Keratinocyte (primary cell): ENCODE data around the gene GRIK2. TPM values are rescaled to one million over a fixed set of nuclear protein-coding genes. Genes with fewer than 3 reads are reported as not detected.

Source experiments
- DNase-seq: peaks from one replicate; pipeline ENCODE4 v3.0.0-alpha.2; 2011; ENCODE audit warnings: low read depth, missing footprints, low spot score
- FAIRE-seq: peaks from 2 replicates; lab custom pipeline; 2011; peaks lifted over from hg19 to GRCh38; lab: Jason Lieb, UNC
- H2AFZ ChIP-seq: 2 replicates; pipeline ENCODE4 v1.6.0; 2012; ENCODE audit warnings: low read length, control low read depth, inconsistent platforms; ENCODE audit not compliant: control insufficient read depth
- H3K27ac ChIP-seq: 2 replicates; pipeline ENCODE4 v1.5.1; 2011; ENCODE audit warnings: low read length; ENCODE audit not compliant: control insufficient read depth, insufficient read depth
- H3K27me3 ChIP-seq: 3 replicates; pipeline ENCODE4 v1.6.0; 2011; ENCODE audit warnings: low read length; ENCODE audit not compliant: control insufficient read depth, insufficient read depth; ENCODE audit errors: extremely low read depth
- H3K36me3 ChIP-seq, 2 experiments: 2 replicates in 1 of 2; 3 replicates in 1 of 2; pipeline ENCODE4 v1.5.1; 2011; ENCODE audit warnings: low read length in 2 of 2, mild to moderate bottlenecking in 1 of 2; ENCODE audit not compliant: control insufficient read depth in 2 of 2, insufficient read depth in 2 of 2; ENCODE audit errors: extremely low read depth in 1 of 2
- H3K4me1 ChIP-seq: 3 replicates; pipeline ENCODE4 v1.5.1; 2011; ENCODE audit warnings: low read length; ENCODE audit not compliant: control insufficient read depth, insufficient read depth; ENCODE audit errors: extremely low read depth
- H3K4me2 ChIP-seq: 3 replicates; pipeline ENCODE4 v1.6.0; 2011; ENCODE audit warnings: low read depth, low read length; ENCODE audit not compliant: control insufficient read depth, insufficient read depth; ENCODE audit errors: extremely low read depth
- H3K4me3 ChIP-seq, 3 experiments: fragments of 200-600 bp in 1 of 3; sonication (generic) in 1 of 3; 2 replicates in 2 of 3; 3 replicates in 1 of 3; pipeline ENCODE4 v1.5.1; 2011 to 2016; ENCODE audit warnings: low read length in 3 of 3, mild to moderate bottlenecking in 3 of 3, control low read depth in 2 of 3, inconsistent platforms in 1 of 3, low read depth in 1 of 3, mixed read lengths in 1 of 3, mixed run types in 1 of 3, moderate library complexity in 1 of 3; ENCODE audit not compliant: control insufficient read depth in 2 of 3, insufficient read depth in 2 of 3; ENCODE audit errors: extremely low read depth in 1 of 3
- H3K79me2 ChIP-seq: 2 replicates; pipeline ENCODE4 v1.6.0; 2012; ENCODE audit warnings: low read length; ENCODE audit not compliant: control insufficient read depth, insufficient read depth
- H3K9ac ChIP-seq: 3 replicates; pipeline ENCODE4 v1.6.0; 2011; ENCODE audit warnings: low read length; ENCODE audit not compliant: control insufficient read depth, insufficient read depth; ENCODE audit errors: extremely low read depth
- H3K9me1 ChIP-seq: 3 replicates; pipeline ENCODE4 v1.6.0; 2011; ENCODE audit warnings: low read length; ENCODE audit not compliant: control insufficient read depth, insufficient read depth; ENCODE audit errors: extremely low read depth
- H3K9me3 ChIP-seq: 2 replicates; pipeline ENCODE4 v1.5.1; 2012; ENCODE audit warnings: low read depth, low read length; ENCODE audit not compliant: control insufficient read depth
- H4K20me1 ChIP-seq: 3 replicates; pipeline ENCODE4 v1.6.0; 2011; ENCODE audit warnings: low read length; ENCODE audit not compliant: control insufficient read depth, insufficient read depth; ENCODE audit errors: extremely low read depth
- CTCF ChIP-seq, 3 experiments: IDR thresholded peaks in 1 of 3; conservative IDR thresholded peaks in 1 of 3; optimal IDR thresholded peaks in 1 of 3; 2 replicates in 2 of 3; 3 replicates in 1 of 3; pipeline versions ENCODE3 to v1.5.1; 2011; ENCODE audit warnings: low read length in 3 of 3, mild to moderate bottlenecking in 3 of 3, moderate library complexity in 2 of 3, control low read depth in 1 of 3, inconsistent platforms in 1 of 3; ENCODE audit not compliant: insufficient read depth in 2 of 3; ENCODE audit errors: extremely low read depth in 1 of 3
- EZH2 ChIP-seq: IDR thresholded peaks from one replicate; pipeline ENCODE4 v1.6.1; 2012; ENCODE audit warnings: inconsistent platforms, mild to moderate bottlenecking, low read length, moderate library complexity
- dilution Hi-C: fragments of 300-500 bp; cut with MboI; formaldehyde crosslinking; loops from one replicate; pipeline ENCODE4 v1.7.0; 2020; ENCODE audit warnings: low sequenced_read_pairs; ENCODE audit not compliant: extremely low pct_ligation_motif_present
- polyA plus RNA-seq, 5 experiments: library from polyadenylated mRNA; depleted of rRNA in 3 of 5; stranded (reverse) in 3 of 5; stranded (forward) in 1 of 5; unstranded in 1 of 5; fragments of >200 nt; gene quantifications; 1 replicate in 1 of 5; 2 replicates in 3 of 5; 3 replicates in 1 of 5; pipeline versions ENCODE4 v1.2.1 to v1.2.3, GENCODE V29; 2011 to 2012; ENCODE audit warnings: missing spikeins in 2 of 5, low read depth in 1 of 5, low replicate concordance in 1 of 5

GRIK2 gene
- polyA plus RNA-seq, 1 donor (not counting 4 experiments of a cell fraction or from before 2014, with no cell fraction given): 0.01 TPM

DNA sequence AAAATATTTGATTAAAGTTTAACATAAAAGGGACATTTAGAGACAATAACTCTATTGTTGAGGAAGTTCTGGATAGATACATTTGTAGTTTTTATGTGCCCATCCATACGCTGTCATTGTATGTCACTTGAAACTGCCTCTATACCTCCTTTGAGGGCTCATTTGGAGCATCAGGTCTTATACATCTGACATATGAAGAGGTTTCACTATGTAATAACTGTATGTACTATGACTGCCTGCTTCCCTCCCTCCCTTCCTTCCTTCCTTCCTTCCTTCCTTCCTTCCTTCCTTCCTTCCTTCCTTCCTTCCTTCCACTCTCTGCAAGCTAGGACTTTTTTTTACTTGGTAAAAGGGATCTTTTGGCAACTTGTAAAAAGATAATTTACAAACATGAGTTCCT is 657.5 kb downstream of the GRIK2 start:
- no peak overlapping the region for H3K4me3 ChIP-seq
- FAIRE-seq (no peak), DNase-seq (no peak)
- no peaks in the 10 kb centered on the region for H3K4me1 ChIP-seq
- H3K27ac ChIP-seq: no peak overlapping the region
- no peaks in the 10 kb centered on the region for H3K9me1 ChIP-seq
- H3K4me2 ChIP-seq: no peak overlapping the region
- H3K9ac ChIP-seq: no peak overlapping the region
- no peaks in the 10 kb centered on the region for H3K79me2 ChIP-seq
- no peaks in the 10 kb centered on the region for H3K36me3 ChIP-seq
- dilution Hi-C loops: no loop called here
- no peaks in the 10 kb centered on the region for H4K20me1 ChIP-seq
- H3K9me3 ChIP-seq: no peaks in the 10 kb centered on the region
- TF ChIP-seq CTCF (optimal IDR thresholded peaks at IDR 0.05 in 1 of 3, IDR thresholded peaks at IDR 0.05 in 1 of 3, conservative IDR thresholded peaks at IDR 0.05 in 1 of 3; ENCODE audit: extremely low read depth in 1 of 3, insufficient read depth in 2 of 3, low read length in 3 of 3): no peak
- TF ChIP-seq EZH2: no peak
- no peaks in the 10 kb centered on the region for H3K27me3 ChIP-seq
- H2AFZ ChIP-seq: no peak overlapping the region

GRCh38 chr6:102051720-102052119 is 658.2 kb downstream of the GRIK2 start:
- FAIRE-seq (no peak), DNase-seq (no peak)
- TF ChIP-seq EZH2 (no peak), CTCF (optimal IDR thresholded peaks at IDR 0.05 in 1 of 3, IDR thresholded peaks at IDR 0.05 in 1 of 3, conservative IDR thresholded peaks at IDR 0.05 in 1 of 3; ENCODE audit: extremely low read depth in 1 of 3, insufficient read depth in 2 of 3, low read length in 3 of 3) (no peak)
- no peaks in the 10 kb centered on the region for H3K9me1 ChIP-seq
- H3K27me3 ChIP-seq: no peaks in the 10 kb centered on the region
- no peaks in the 10 kb centered on the region for H3K79me2 ChIP-seq
- no peaks in the 10 kb centered on the region for H3K4me1 ChIP-seq
- H3K9ac ChIP-seq: no peak overlapping the region
- dilution Hi-C loops: no loop called here
- H3K4me2 ChIP-seq: no peak overlapping the region
- H3K36me3 ChIP-seq: no peaks in the 10 kb centered on the region
- H3K9me3 ChIP-seq: no peaks in the 10 kb centered on the region
- no peak overlapping the region for H2AFZ ChIP-seq
- no peak overlapping the region for H3K4me3 ChIP-seq
- no peak overlapping the region for H3K27ac ChIP-seq
- no peaks in the 10 kb centered on the region for H4K20me1 ChIP-seq
